GF-D8 (cell line): ENCODE data around the gene PITX3.

Experiments
- DNase-seq: peaks from one replicate; lab custom pipeline; 2025; lab: John Stamatoyannopoulos, UW

The PITX3 gene

DNA sequence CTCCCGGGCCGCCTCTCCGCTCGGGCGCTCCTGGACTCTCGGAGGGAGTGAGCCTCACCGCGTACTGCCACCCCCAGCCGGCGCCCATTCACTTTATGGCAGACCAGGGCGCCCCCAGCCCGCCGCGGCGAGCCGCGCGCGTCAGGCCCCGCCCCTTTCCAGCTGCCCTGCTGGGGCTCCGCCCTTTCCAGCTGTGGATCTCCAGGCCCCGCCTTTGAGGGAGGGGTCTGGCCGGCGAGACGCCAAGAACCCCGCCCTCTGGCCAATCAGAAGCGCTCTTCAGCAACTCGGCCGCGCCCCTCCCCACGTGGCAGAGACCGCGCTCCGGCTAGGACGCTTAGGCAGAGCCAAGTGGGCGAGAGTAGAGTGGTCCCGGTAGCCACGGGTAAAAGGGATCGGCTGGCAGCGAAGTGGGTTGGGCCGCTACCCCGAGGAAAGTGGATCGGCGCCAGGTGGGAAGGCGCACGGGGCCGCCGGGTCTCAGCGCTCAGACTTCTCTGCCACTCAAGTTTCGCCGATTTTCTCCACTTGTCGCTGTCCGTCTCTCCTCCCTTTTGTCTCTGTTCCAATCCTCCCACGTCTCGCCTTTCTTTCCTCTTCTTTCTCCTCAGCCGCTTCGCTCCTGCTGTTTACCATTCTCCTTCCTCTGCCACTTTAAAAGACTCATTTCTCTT lies at the start of gene PITX3:
TSS of gene PITX3 (minus strand) at position 69 of the 674 bp plus-strand sequence. CDS start 9,432 bp downstream, outside the sequence.
- DNase-seq = peak; percentile 46

DNA sequence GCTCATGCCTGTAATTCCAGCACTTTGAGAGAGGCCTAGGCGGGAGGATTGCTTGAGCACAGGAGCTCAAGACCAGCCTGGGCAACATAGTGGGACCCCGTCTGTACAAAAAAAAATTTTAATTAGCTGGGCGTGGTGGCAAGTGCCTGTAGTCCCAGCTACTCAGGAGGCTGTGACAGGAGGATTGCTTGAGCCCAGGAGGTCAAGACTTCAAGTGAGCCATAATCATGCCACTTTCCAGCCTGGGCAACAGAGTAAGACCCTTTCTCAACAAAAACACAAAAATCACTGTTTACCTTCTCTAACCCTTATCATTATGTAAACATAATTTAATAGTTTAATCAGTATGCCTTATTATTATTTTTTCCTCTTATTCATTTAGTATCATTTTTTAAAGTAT lies 48.5 kb upstream of the PITX3 start:
- DNase-seq = no peak

DNA sequence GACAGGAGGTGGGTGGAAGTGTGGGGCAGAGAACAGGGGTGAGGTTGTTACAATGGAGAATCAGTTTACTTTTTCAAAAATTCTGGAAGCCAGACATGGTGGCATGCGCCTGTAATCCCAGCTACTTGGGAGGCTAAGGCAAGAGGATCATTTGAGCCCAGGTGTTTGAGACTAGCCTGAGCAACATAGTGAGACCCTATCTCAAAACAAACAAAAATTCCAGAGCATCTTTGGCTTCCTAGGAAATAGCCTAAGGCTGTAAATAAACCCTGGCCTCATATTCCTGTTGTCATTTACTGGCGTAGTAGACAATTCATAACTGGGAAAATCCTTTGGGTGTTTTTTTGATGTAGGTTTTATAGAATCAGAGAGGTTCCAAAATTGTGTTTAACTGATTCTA lies 48.0 kb upstream of the PITX3 start:
- DNase-seq = no peak

DNA sequence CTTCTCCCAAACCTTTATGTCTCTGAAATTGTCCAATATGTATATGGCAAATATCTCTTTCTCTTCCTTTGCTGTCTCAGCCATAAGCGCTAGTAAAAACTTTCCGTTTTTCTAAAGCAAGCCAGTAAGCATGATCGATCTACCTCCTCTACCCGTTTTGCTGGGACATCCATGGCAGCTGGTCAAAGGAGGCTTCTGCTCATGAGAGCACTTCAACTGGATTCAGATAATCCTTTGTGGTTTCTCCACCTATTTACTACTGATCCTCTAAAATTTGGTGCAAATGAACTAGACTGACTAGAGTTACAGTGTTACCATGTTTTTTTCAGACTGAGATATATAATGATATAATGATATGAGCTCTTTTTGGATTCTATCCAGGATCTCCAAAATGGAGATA lies 46.7 kb upstream of the PITX3 start:
- DNase-seq = no peak

DNA sequence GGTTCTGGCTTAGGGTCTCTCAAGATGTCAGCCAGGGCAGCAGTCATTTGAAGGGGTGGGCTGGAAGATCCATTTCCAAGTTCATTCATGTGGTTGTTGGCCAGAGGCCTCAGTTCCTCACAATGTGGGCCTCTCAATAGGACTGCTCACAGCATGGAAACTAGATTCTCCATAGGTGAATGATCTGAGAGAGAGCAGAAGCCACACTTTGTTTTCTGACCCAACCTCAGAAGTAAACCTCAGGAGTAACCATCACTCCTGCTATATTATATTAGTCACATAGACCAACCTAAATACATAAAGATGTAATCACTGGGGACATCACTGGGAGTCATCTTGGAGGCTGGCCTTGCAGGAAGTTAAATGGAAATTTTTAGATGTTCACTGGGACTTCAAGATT lies 46.2 kb upstream of the PITX3 start:
- DNase-seq = no peak

DNA sequence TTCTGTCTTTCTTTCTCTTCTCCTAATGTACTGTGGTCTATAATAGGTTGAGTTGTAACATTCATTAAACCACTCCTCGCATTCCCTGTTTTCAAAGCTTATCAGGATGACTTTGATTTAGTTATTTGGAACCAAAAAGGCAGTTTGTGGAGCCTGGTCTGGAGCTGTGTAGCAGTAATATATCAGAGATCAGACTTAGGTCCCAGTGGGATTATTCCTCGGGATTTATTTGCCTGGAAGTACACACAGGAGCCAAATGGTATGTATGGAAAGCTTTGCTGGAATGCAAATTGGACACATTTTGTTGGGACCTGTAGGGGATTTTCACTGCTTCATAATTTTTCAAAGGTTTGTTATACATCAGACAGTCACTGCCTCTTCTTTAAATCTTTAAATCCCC lies 44.9 kb upstream of the PITX3 start:
- no peak for DNase-seq

DNA sequence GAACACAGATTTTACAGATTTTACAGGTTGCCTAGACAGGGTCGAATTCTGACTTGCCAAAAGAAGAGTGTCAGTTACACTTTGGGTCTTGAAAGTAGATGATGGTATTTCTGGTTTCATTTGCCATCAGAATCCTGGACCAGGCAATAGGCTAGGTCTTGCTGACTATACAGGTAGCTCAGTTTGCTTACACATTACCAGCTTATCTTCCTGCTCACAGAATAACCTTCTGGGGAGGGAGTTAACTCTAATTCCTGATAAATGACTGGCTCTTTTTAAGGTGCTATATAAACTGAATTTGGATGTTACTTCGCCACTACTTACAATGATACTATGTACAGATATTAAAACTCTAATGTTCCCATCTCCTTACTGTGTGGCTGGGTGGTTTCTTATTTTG lies 43.8 kb upstream of the PITX3 start:
- no peak for DNase-seq

DNA sequence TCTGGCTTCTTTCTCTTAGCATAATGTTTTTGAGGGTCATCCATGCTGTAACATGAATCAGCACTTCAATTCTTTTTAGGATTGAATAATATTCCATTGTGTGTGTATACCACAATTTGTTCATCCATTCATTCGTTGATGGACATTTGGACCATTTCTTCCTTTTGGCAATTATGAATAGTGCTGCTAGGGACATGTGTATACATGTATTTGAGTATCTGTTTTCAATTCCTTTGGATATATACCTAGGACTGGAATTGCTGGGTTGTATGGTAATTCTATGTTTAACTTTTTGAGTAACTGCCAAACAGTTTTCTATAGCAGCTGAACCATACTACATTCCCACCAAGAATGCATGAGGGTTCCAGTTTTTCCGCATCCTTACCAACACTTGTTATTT lies 43.2 kb upstream of the PITX3 start:
- DNase-seq = no peak

DNA sequence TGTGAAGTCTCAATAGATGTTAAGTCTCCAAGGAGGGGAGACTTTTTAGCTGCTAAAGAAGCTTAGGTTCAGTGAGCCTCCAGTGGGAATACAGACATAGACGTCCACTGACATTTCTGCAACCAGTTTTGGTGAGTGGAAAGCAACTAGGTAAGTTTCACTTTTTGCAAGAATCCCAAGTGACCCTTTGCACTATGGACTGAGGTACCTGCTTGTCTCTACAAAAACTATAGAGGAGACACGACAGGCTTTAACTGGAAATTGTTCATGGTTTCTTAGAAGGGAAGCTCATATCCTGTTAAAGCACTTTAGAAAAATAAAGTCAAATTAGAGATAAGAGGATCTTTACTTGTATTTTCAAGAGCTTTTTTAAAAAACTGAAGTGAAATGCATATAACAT lies 42.6 kb upstream of the PITX3 start:
- DNase-seq = no peak

DNA sequence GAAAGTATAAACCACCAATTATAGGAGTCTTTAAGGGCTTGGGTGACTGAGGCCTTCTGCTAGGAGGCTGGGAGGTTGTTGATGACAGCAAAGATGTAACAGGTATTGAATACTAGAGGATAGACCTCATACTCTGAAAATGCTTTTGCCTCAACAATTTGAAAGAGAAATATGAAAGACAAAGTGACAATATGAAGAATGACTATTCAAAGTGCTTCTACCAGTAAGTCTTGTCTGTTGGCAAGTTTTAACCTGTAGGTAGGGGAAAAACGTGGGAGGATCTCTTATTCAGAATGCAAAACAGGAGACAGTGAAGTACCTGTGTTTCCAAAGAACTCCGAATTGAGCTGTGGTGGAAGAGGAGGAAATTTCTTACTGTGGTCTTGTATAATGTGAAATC lies 42.2 kb upstream of the PITX3 start:
- no peak for DNase-seq

DNA sequence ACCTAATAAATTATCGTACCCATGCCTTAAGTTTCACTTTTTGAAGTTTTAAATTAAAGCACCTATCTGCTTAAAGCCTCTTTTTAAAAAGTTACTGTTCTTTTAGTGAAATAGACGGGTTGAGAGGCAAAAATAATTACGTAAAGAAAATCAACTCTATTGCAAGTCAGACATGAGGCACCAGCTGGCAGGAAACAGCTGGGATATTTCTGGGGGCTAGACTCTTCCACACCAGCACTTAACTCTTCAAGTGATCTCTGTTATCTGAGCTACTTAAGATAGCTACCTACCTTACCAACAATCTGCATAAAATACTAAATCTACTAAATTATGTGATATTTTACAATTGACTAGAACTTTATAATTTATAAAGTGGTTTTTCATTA lies 39.8 kb upstream of the PITX3 start:
- no peak for DNase-seq

DNA sequence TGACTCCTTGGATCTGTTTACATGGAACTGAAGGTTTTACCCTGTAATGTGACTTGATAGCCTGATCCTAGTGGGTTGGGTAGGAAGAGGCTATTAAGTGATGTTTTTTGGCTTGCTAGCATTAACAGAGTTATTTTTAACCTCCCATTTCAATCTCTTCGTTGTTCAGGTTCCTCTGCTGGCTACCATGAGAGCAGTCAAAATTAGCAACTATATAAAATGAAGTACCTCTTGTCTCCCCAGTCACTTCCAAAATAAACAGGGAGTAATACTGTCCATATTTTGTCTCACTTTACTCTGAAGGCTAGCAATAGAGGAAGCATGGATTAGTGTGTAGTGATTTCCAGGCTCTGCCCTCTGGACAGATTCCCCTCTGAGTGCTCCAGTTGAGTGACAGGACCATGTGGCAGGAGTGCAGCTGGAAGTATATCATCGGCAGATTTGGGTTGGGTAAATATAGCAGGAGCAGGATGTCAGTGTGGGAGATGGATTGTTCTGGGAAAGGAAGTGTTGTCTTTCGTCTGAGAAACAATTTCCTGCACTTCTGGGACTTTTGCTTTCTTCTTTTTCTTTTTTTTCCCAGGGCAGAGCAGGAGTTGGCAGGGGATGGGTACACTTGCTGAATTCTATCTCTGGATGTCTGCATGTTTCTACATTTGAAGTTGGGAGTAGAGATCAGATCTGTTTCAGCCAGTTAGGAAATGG lies 39.2 kb upstream of the PITX3 start:
- no peak for DNase-seq

DNA sequence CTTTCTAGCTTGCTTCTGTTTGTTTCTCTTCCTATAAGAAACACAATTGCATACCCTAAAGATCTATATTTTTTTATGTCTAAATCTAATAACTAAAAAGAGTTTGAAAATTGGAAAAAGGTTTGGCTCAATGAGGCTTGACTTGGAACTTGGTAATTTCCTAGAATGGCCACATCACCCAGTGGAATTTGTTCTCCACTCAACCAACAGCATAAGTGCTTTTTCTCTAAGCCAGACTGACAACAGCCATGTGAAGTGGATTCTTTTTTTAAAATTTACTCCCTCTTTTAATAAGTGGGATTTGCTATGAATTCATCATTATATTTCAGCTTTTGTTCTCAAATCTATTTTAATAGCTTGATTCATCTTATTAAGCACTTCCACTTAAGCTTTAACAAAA lies 37.8 kb upstream of the PITX3 start:
- DNase-seq = no peak

DNA sequence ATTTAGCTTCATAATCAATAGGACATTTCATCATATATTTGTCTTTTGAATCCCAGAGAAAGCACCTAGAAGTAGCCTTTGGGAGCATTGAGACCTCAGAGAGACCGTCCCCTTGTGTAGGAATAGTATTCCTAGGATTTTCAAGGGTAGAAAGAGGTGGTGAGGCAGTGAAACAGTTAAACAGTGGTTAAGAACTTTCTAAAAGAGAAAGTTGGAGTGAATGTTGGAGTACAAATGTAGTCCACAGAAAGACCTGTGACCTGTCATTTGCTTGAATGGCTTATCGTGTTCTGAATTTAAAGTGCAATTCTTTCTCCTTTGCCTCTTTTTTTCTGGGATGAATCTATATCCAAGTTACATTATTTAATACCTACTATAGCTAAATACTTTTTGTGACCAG lies 34.0 kb upstream of the PITX3 start:
- DNase-seq = no peak

DNA sequence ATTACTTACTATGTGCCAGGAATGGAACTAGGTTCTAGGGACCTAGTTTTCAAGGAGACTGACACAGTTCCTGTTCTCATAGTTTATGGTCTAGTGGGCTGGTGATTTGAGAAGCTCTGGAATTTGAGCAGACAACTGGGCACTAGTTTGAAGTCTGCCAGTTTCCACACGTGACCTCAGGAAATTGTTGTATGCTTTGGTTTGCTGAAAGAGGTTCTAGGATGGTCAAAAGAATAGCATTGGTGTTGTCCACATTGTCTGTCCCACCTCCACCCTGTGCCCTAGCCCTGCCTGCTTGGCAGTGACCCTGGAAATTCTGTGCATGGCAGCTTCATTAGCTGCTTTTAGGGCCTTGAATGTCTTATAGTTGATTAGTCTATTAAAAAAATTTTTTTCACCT lies 32.8 kb upstream of the PITX3 start:
- DNase-seq = no peak

DNA sequence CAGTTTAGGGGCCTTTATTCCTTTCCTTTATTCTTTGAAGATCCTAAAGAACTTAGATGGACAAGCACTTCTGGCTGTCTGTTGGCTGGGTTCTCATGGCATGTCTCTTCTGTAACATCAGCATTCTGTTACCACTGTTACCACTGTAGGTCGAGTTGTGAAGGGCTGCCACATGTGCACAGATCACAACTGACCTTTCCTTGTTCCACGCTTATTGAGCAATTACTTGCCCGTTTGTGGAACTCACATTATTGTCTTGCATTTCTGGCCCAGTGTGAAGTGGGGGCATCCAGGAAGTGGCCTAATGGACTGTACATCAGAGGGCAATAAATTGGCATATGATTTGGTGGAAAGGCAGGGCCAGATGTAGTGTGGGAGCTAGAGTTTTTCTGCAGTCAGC lies 27.7 kb upstream of the PITX3 start:
- no peak for DNase-seq

DNA sequence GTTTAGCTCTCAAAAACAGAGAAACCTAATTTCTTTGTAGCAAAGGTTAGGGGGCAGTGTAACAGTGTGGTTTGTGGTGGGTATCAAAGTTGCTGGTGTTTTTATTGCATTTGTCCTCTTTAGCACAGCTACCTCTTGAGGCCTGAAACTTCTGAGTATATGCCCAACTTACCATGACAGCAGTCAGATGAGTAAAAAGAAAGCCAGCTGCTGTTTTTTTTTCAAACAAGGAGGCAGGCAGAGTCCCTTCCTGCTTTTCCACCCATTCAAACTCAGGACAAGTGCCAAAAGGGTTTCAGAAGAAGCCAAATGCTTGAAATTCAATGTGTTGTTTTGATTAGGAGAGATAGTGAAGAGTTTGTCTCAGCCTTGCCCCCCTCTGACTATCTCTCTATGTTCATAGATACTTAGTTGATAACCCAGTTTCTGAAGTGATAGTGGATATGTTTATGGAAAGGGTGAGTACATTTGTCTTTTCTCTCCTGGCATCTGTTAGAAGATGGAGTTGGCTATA lies 27.1 kb upstream of the PITX3 start:
- no peak for DNase-seq

DNA sequence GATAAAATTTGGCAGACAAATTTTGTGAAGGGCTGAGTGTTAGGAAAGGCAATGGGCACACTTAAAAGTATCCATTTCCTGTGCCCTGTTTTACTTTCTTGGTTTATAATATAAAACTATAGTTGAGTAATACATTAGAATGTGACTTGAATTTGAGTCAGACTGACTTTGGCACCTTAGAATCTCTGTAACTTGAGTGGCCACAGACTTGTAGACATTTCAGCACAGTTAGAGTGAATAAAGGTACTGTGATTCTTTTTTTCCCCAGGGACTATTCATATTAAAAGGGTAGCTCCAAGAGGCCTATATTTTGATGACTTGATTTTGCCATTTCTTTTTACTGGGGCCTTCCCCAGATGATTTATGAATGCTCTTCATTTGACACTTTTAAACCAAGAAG lies 26.4 kb upstream of the PITX3 start:
- DNase-seq = no peak

DNA sequence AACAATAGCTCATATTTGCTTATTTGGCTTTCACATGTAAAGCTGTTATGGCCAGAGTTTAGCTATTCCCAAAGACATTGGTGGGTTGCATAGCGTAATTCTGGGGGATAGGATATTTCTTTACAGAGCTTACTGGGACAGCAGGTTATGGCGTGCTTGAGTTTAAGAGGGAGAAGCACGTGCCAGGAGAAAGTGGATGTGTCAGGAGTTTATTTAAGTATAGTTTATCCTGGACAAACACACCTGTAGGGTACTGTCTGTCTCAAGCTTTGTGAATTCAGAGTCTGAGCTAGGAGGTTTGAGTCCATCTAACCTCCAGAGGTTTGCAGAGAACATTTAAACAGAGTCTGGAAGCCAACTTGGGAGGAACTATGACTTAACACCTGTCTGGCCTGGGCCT lies 25.4 kb upstream of the PITX3 start:
- no peak for DNase-seq

DNA sequence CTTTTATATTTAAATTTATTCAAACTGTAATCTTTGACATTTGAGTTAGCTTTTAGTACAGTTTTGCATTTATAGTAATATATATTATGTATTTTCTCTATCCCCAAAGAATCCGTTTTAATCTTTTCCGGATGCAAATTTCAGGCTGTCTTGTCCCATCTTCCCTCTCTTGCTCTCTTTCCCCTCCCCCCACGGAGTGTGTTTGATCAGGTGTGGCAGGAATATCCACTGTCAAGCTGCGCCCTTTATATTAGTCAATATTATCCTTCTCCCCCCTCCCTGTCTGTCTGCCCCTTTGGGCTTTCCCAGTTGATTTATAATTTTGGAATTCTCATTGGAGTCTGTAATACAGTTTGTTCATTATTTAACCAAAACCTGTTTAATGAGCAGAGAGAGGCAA lies 23.1 kb upstream of the PITX3 start:
- DNase-seq = no peak

DNA sequence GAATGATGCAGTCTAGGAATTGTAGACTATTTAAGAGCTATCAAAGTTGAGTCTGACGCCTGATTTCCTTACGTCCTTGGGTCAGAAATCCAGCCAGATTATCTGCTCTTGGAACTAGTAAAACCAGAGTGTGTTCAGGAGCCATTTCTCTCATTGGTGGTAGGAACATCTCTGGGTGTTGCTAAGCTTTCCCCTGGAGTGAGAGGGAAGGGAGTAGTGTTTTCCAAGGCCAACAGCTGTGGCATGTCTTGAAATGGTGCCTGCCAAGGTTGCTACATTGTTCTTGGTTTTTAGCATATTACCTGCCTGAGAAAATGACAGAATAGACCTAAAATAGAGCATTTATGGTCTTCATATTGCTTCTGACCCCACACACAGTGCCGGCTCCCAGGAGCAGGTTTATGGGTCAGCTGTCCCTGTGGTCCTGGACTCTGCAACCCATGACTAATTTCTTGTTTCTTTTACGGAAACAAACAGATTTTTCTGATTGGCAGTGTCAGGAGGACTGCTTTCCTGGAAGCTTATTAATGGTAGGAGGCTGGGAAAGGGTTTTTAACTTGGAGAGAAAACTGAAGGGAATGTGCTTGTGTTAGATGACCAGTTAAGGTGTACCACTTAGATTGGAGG lies 21.5 kb upstream of the PITX3 start:
- no peak for DNase-seq

DNA sequence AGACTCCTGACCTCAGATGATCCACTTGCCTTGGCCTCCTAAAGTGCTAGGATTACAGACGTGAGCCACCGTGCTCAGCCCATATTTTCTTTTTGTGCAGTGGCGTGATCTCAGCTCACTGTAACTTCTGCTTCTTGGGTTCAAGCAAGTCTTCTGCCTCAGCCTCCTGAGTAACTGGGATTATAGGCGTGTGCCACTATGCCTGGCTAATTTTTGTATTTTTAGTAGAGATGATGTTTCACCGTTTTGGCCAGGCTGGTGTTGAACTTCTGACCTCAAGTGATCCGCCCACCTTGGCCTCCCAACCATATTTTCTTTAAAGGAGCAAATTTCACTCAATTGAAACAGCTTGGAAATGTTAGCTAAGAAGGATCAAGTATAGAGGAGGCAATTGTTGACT lies 20.5 kb upstream of the PITX3 start:
- no peak for DNase-seq

DNA sequence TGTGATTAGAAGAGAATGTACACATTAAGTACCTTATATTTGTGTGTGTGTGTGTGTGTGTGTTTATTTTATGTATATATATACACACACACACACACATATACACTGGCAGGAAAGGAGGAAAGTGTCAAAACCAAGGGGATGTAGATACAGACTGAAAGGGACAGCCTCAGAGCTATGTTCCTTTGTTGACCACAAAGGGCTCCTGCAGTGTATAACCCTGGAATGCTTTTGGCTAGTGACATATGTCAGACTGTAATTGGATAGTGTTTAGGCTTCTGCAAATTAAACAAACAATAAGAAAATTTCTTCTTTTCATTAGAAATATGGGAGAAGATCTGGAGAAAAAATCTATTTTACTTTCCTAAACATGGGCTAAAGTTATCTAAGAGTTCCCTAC lies 19.9 kb upstream of the PITX3 start:
- no peak for DNase-seq
